GM12892 (cell line): ENCODE data around the gene CPE.

Experiments
- POLR2A ChIP-seq: IDR thresholded peaks from 2 replicates; pipeline ENCODE4 v1.6.1; 2011; ENCODE audit warnings: low read depth, low read length, control low read depth
- TAF1 ChIP-seq: IDR thresholded peaks from 2 replicates; pipeline ENCODE4 v1.6.1; 2011; ENCODE audit warnings: low read depth, mild to moderate bottlenecking, control low read depth, low read length, borderline replicate concordance

DNA sequence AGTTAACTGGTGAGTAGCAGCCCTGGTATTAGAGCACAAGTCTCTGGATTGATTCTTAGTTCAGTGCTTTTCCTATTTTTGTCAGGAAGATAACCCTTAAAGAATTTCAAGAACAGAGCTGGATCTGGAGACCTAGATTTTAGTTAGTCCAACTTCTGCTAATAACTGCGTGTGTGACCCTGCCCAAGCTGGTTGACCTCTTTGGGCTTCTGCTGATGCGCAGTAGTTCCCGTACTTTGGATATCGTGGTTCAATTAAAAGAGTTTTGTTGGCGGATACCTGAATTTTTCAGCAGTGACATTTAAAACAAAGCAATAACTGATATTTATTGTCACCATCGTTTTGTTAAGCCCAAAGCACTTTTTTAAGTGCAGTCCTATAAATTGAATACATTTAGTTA is 42.1 kb upstream of the CPE start:
- TF ChIP-seq POLR2A, result no peak
- TF ChIP-seq TAF1, result no peak
